Embryonic facial prominence (tissue), 1 donor: ENCODE measurements around the gene ZNF23.

Experiments used
- DNase-seq: peaks from one replicate; pipeline ENCODE4 v3.0.0-alpha.2; 2016; ENCODE audit errors: extremely low spot score

Gene ZNF23

GRCh38 chr16:71467810-71468209, 5.8 kb upstream of the ZNF23 start:
- DNase-seq, result peak; percentile 8

- DNase-seq, result no peak
Measured at GRCh38 chr16:71464231-71464630, 2.2 kb upstream of the ZNF23 start.

- no peak for DNase-seq
Measured at GRCh38 chr16:71460941-71461340, 1.1 kb downstream of the ZNF23 start.

DNA sequence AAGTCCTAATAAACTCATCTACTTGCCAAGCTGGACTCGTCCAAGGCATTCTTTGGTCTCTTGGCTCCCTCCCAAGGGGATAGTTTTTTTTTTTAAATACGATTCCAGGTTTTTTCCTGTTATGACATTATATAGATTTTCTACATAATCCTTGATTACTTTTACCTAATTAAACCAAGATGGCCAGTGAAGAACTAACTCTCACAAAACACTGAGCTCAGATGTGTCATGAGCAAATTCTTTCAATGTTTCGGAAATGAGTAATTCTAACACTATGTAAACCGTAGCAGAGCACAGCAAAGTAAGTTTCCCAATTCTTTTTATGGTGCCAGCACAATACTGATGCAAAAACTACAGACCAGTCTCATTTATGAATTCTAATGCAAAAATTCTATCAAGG, 1.8 kb downstream of the ZNF23 start:
- no peak for DNase-seq

DNA sequence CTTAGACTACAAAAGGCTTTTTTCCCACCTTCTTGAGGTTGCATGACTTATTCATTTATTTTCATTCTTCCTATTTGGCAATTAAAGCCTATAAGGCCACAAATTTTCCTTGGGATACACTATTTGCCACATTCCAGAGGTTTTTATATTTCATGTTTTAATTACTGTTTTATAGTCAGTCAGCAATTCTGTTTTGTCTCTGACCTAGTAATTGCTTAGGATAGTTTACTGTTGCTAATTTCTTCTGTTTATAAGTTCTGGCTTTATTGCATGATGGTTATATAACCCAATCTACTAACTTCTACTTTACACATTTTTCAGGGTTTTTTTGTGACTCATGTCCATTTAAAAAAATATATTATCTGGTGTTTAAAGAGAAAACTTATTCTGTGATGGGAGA, 2.5 kb downstream of the ZNF23 start:
- no peak for DNase-seq

GRCh38 chr16:71456801-71457200, 5.2 kb downstream of the ZNF23 start:
- DNase-seq, result no peak

- DNase-seq, result no peak
Measured at GRCh38 chr16:71453036-71453435, 9.0 kb downstream of the ZNF23 start.

GRCh38 chr16:71449020-71449419, 13.0 kb downstream of the ZNF23 start:
- DNase-seq, result no peak

DNA sequence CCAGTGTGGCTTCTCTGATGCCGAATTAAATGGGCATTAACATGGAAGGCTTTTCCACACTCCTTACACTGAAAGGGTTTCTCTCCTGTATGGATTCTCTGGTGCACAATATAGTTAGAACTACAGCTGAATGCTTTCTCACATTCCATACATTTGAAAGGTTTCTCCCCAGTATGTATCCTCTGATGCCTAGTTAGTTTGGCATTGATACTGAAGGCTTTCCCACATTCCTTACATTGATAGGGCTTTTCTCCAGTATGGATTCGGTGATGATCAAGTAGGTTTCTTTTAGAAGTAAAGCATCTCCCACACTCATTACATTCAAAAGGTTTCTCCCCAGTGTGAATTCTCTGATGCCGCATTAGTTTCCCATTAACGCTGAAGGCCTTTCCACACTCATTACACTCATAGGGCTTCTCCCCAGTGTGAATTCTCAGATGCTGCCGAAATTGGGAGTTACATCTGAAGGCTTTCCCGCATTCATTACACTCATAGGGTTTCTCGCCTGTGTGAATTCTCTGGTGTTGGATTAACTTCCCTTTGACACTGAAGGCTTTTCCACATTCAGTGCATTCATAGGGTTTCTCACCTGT, 13.7 kb downstream of the ZNF23 start:
- DNase-seq, result no peak

- DNase-seq, result no peak
Measured at GRCh38 chr16:71443714-71444113, 18.3 kb downstream of the ZNF23 start.

GRCh38 chr16:71442051-71442440, 20.0 kb downstream of the ZNF23 start, which contains the start of gene TLE7:
Gene TLE7 (minus strand): TSS chr16:71442054. CDS start chr16:71433324, 8,730 bp downstream.
- DNase-seq, result no peak

DNA sequence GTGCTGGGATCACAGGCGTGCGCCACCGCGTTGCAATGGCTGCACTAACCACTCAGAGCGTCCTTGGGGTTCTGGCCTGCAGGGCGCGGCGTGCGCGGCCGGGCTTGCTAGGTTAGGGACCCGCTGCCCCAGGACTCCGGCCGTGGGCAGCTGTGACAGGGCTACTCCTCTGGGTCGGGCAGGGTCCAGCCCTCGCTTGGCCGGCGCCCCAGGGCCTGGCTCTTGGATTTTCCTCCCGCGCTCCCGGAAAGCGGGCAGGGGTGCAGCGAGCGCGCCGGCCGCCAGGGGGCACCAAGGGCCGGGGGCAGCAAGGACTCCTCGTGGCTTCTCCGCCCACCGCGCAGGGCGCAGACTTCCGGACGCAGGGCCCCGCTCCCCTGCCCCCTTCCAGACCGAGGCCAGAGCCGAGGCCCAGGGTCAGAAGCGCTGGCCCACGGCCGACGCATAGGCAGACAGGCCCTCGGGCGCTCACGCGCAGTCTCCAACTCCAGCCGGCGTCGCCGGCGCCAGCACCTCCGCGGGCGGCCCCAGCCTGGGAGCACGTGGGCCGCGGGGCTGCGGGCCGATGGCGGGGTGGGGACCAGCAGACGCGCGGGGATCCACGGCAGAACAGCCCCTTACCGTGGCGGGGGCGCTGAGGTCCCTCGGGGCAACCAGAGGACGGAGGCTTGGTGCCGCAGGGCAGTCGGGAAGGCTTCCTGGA, 20.5 kb downstream of the ZNF23 start:
- DNase-seq, result no peak

- no peak for DNase-seq
Measured at GRCh38 chr16:71440669-71441347, 21.2 kb downstream of the ZNF23 start.

- no peak for DNase-seq
Measured at GRCh38 chr16:71439523-71439922, 22.5 kb downstream of the ZNF23 start.

GRCh38 chr16:71436473-71436872, 25.6 kb downstream of the ZNF23 start:
- DNase-seq, result no peak

DNA sequence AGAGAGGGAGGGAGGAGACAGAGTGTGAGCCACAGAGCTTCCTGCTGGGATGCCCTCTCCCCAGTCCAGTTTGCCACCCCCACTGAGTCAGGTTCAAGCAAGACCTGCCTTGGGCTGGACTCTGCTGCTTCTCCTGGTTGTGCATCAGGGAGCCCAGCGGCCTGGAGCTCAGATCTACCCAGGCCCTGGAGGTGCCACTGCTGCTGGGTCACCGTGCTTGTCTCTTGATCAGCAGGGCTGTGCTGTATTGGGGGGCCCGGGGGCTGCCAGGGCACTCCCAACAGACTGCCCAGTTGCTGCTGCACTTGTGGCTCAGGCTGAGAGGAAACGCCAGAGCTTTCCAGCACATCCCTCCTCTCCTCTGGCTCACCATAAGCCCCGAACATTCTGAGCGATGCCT, 29.1 kb downstream of the ZNF23 start:
- DNase-seq, result no peak

DNA sequence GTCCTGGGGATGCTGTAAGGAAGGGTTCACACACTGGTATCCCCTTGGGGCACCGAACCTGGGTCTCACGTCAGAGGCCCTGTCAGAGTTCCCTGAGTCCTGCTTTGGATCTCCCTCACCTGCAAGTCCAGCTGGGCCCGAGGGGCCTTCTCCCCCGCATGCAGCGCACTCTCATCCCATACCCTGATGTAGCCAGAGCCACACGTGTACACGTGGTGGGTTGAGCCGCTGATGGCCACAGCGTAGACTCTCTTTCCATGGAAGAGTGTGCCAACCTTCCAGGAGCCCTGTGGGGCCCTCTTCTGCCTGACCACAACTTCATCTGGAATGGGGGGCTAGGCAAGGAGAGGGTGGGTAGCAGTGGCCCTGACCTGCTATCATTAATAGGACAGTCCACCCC, 30.1 kb downstream of the ZNF23 start:
- no peak for DNase-seq

- no peak for DNase-seq
Measured at GRCh38 chr16:71431176-71431575, 30.9 kb downstream of the ZNF23 start.

DNA sequence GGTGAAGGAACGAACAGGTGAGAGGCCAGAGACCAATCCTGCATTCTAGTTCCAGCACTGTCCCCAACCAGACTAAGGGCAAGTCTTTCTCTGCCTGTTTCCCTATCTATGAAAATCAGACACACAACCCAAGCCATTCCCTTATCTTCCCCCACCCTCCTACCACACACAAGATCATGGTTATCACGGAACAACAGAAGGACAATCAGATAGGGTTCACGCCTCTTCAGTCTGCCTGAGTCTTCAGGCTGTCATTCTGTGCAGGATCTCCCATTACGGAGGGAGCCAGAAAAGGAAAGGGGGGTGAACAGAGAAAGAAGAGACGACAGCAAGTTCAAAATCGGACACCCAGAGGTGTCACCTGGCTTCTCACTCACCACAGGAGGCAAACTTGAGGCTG, 31.3 kb downstream of the ZNF23 start:
- no peak for DNase-seq

- DNase-seq, result no peak
Measured at GRCh38 chr16:71429581-71429980, 32.5 kb downstream of the ZNF23 start.

GRCh38 chr16:71428883-71429282, 33.2 kb downstream of the ZNF23 start:
- DNase-seq, result no peak

DNA sequence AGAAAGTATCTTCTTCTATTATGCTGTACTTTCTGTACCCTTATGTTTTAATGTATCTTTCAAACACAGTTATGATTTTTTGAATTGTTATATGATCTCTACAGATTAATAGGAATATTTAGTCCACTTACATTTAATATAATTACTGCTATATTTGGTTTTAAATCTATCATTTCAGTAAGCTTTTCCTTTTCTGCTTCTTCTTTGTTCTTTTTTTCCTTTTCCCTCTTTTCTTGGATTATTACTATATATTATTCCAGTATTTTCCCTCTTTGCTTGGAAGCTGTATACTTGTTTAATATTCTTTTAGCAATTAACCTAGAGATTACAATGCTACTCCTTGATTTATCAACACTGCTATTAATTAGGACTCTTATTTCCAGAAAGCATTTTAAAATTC, 33.7 kb downstream of the ZNF23 start:
- no peak for DNase-seq
